NCI-H2227 (cell line): ENCODE data around the gene SMURF2.
"Not testable (repeated sequence)": the region's sequence is repeated elsewhere in the genome, so short reads cannot be mapped to it uniquely, and the experiment has no call there.

Experiments
- DNase-seq: peaks from one replicate; lab custom pipeline; 2025; ENCODE audit not compliant: unreplicated experiment; lab: John Stamatoyannopoulos, UW

The SMURF2 gene

GRCh38 chr17:64667807-64668721 is 6.0 kb upstream of the SMURF2 start:
- not testable (repeated sequence) for DNase-seq

- not testable (repeated sequence) for DNase-seq
These were observed 2.3 kb upstream of the SMURF2 start for GRCh38 chr17:64664299-64664981.

- DNase-seq = not testable (repeated sequence)
These were observed 1.7 kb upstream of the SMURF2 start for GRCh38 chr17:64663836-64664235.

- no peak for DNase-seq
These were observed 764 bp upstream of the SMURF2 start for GRCh38 chr17:64662774-64663367.

GRCh38 chr17:64661726-64661975 is 456 bp downstream of the SMURF2 start:
- DNase-seq = no peak

- peak; percentile 24 for DNase-seq
These were observed 955 bp downstream of the SMURF2 start for GRCh38 chr17:64660978-64661725.

- peak; percentile 18 for DNase-seq
These were observed 1.7 kb downstream of the SMURF2 start for GRCh38 chr17:64660195-64660977.

GRCh38 chr17:64658931-64659330 is 3.2 kb downstream of the SMURF2 start:
- DNase-seq = peak; percentile 3

GRCh38 chr17:64657610-64658125 is 4.4 kb downstream of the SMURF2 start:
- DNase-seq = no peak

- no peak for DNase-seq
These were observed 6.4 kb downstream of the SMURF2 start for GRCh38 chr17:64655704-64656103.

GRCh38 chr17:64653985-64654355 is 8.1 kb downstream of the SMURF2 start:
- no peak for DNase-seq

- no peak for DNase-seq
These were observed 8.7 kb downstream of the SMURF2 start for GRCh38 chr17:64653325-64653984.

- no peak for DNase-seq
These were observed 10.2 kb downstream of the SMURF2 start for GRCh38 chr17:64651889-64652288.

- no peak for DNase-seq
These were observed 13.9 kb downstream of the SMURF2 start for GRCh38 chr17:64648234-64648633.

GRCh38 chr17:64647817-64648216 is 14.3 kb downstream of the SMURF2 start:
- no peak for DNase-seq

- DNase-seq = no peak
These were observed 22.6 kb downstream of the SMURF2 start for GRCh38 chr17:64639516-64639915.

- DNase-seq = no peak
These were observed 23.4 kb downstream of the SMURF2 start for GRCh38 chr17:64638552-64639203.

- DNase-seq = no peak
These were observed 26.3 kb downstream of the SMURF2 start for GRCh38 chr17:64635647-64636305.

GRCh38 chr17:64634218-64634617 is 27.9 kb downstream of the SMURF2 start:
- DNase-seq = no peak
